ENCODE data around the gene ZSCAN20.

DNA sequence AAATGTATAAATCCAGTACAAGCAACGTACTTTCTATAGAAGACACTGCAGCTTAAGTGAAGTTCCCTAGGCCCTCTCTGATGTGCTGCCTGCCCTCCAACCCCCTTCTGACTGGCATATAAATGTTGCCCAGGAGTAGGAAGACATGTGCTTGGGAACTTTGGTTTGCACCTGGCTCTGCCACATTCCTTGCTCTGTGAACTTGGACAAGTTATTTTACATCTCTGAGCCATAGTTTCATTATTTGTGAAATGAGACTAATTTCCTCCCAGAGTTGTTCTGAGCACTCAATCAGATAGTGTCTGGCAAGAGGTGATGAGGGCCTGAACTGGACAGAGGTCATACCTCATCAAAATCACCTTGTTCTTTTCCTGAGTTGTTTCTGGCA is 38.1 kb upstream of the ZSCAN20 start:
- TF ChIP-seq POLR2A (IDR thresholded peaks at IDR 0.05) (no peak), POLR2AphosphoS5 (IDR thresholded peaks at IDR 0.05) (no peak)
- TF ChIP-seq, protein P1, sequence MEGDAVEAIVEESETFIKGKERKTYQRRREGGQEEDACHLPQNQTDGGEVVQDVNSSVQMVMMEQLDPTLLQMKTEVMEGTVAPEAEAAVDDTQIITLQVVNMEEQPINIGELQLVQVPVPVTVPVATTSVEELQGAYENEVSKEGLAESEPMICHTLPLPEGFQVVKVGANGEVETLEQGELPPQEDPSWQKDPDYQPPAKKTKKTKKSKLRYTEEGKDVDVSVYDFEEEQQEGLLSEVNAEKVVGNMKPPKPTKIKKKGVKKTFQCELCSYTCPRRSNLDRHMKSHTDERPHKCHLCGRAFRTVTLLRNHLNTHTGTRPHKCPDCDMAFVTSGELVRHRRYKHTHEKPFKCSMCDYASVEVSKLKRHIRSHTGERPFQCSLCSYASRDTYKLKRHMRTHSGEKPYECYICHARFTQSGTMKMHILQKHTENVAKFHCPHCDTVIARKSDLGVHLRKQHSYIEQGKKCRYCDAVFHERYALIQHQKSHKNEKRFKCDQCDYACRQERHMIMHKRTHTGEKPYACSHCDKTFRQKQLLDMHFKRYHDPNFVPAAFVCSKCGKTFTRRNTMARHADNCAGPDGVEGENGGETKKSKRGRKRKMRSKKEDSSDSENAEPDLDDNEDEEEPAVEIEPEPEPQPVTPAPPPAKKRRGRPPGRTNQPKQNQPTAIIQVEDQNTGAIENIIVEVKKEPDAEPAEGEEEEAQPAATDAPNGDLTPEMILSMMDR (IDR thresholded peaks at IDR 0.05), result no peak

Measured in transverse colon (tissue), 4 donors.